Measurements from ENCODE around the gene TPR. TPM values are rescaled to one million over a fixed set of nuclear protein-coding genes. Genes with fewer than 3 reads are reported as not detected.

The TPR gene
- total RNA-seq, 2 donors from 2014 or later, result 68.1 to 87.0 TPM

GRCh38 chr1:186283374-186283773 lies 91.7 kb downstream of the TPR start:
- no peak for DNase-seq
- TF ChIP-seq, protein P1, sequence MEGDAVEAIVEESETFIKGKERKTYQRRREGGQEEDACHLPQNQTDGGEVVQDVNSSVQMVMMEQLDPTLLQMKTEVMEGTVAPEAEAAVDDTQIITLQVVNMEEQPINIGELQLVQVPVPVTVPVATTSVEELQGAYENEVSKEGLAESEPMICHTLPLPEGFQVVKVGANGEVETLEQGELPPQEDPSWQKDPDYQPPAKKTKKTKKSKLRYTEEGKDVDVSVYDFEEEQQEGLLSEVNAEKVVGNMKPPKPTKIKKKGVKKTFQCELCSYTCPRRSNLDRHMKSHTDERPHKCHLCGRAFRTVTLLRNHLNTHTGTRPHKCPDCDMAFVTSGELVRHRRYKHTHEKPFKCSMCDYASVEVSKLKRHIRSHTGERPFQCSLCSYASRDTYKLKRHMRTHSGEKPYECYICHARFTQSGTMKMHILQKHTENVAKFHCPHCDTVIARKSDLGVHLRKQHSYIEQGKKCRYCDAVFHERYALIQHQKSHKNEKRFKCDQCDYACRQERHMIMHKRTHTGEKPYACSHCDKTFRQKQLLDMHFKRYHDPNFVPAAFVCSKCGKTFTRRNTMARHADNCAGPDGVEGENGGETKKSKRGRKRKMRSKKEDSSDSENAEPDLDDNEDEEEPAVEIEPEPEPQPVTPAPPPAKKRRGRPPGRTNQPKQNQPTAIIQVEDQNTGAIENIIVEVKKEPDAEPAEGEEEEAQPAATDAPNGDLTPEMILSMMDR (IDR thresholded peaks at IDR 0.05), result no peak
- no peaks in the 10 kb centered on the region for H3K9me3 ChIP-seq
- H3K27ac ChIP-seq, result no peak overlapping the region
- H3K9ac ChIP-seq (ENCODE audit: low read depth in 2 of 2, low read length in 2 of 2), result no peak overlapping the region
- H3K36me3 ChIP-seq, result no peaks in the 10 kb centered on the region
- no peak overlapping the region for H3K4me3 ChIP-seq
- H3K4me1 ChIP-seq, result no peaks in the 10 kb centered on the region
- H3K27me3 ChIP-seq, result no peaks in the 10 kb centered on the region
- intact Hi-C loops (cut with DNase I), result no loop called here

DNA sequence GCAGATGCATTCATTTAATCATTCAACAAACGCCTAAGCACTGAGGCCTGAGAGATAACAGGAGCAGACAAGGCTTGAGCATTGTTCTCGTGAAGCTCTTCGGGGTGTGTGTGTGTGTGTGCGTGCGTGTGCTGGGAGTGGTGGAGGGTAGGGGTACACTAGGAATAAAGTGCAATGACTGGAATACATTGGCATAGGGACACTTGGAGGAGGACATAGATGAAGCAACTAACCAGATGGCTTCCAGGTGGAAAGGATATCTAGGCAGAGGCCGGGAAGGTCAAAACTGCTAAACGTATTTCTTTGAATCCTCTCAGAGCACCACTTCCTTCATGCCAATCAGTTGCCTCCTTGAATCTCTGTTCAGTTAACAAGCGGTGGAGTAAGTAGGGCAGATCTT lies 92.6 kb downstream of the TPR start:
- Histone ChIP-seq H3K9ac (ENCODE audit: low read depth in 2 of 2, low read length in 2 of 2) (no peak overlapping the region), H3K4me1 (no peaks in the 10 kb centered on the region), H3K4me3 (no peak overlapping the region), H3K27me3 (no peaks in the 10 kb centered on the region), H3K36me3 (no peaks in the 10 kb centered on the region), H3K9me3 (no peaks in the 10 kb centered on the region), H3K27ac (no peak overlapping the region)
- intact Hi-C loops (cut with DNase I), result no loop called here
- TF ChIP-seq, protein P1 (IDR thresholded peaks at IDR 0.05), result no peak
- no peak for DNase-seq

- H3K4me1 ChIP-seq, result no peaks in the 10 kb centered on the region
- H3K4me3 ChIP-seq, result no peak overlapping the region
- intact Hi-C loops (cut with DNase I), result no loop called here
- H3K27ac ChIP-seq, result no peak overlapping the region
- H3K36me3 ChIP-seq, result no peaks in the 10 kb centered on the region
- no peaks in the 10 kb centered on the region for H3K9me3 ChIP-seq
- H3K9ac ChIP-seq (ENCODE audit: low read depth in 2 of 2, low read length in 2 of 2), result no peak overlapping the region
- TF ChIP-seq, protein P1 (IDR thresholded peaks at IDR 0.05), result no peak
- DNase-seq, result no peak
- H3K27me3 ChIP-seq, result no peaks in the 10 kb centered on the region
Observed at GRCh38 chr1:186275822-186276221, 99.2 kb downstream of the TPR start.

GRCh38 chr1:186272486-186272885 lies 102.6 kb downstream of the TPR start:
- Histone ChIP-seq H3K9me3 (no peaks in the 10 kb centered on the region), H3K36me3 (no peaks in the 10 kb centered on the region), H3K4me3 (no peak overlapping the region), H3K27me3 (no peaks in the 10 kb centered on the region), H3K4me1 (no peaks in the 10 kb centered on the region), H3K9ac (ENCODE audit: low read depth in 2 of 2, low read length in 2 of 2) (no peak overlapping the region), H3K27ac (no peak overlapping the region)
- TF ChIP-seq, protein P1 (IDR thresholded peaks at IDR 0.05), result no peak
- DNase-seq, result no peak
- intact Hi-C loops (cut with DNase I), result no loop called here

GRCh38 chr1:186271032-186271431 lies 104.0 kb downstream of the TPR start:
- DNase-seq, result no peak
- Histone ChIP-seq H3K27me3 (no peaks in the 10 kb centered on the region), H3K36me3 (no peaks in the 10 kb centered on the region), H3K9ac (ENCODE audit: low read depth in 2 of 2, low read length in 2 of 2) (no peak overlapping the region), H3K4me3 (no peak overlapping the region), H3K9me3 (no peaks in the 10 kb centered on the region), H3K4me1 (no peaks in the 10 kb centered on the region), H3K27ac (no peak overlapping the region)
- TF ChIP-seq, protein P1 (IDR thresholded peaks at IDR 0.05), result no peak
- intact Hi-C loops (cut with DNase I), result no loop called here

Other genes with a start within 250 kb of the TPR start
- under 1 TPM in 1 of 2 donors, not detected in 1; 0.07 TPM for gene PRG4, start 79.0 kb downstream of the TPR start, total RNA-seq
- 10 to 100 TPM; 17.6 to 21.4 TPM for gene ODR4, start 585 bp upstream of the TPR start, total RNA-seq
- gene PDC, start 85.9 kb upstream of the TPR start, total RNA-seq, result not detected

Data from colonic mucosa (tissue), 4 donors.